GM19351 (cell line): ENCODE measurements around the gene TP53I13.

Experiments used
- ATAC-seq: cut with Tn5 transposase; IDR thresholded peaks from one replicate; pipeline ENCODE4 v1.9.1; 2021; ENCODE audit warnings: mild to moderate bottlenecking, moderate library complexity; ENCODE audit not compliant: unreplicated experiment

TP53I13 gene

GRCh38 chr17:29567304-29567553, 1.3 kb upstream of the TP53I13 start:
- ATAC-seq, result no peak

GRCh38 chr17:29567554-29568330, 759 bp upstream of the TP53I13 start:
- peak; percentile 40 for ATAC-seq

DNA sequence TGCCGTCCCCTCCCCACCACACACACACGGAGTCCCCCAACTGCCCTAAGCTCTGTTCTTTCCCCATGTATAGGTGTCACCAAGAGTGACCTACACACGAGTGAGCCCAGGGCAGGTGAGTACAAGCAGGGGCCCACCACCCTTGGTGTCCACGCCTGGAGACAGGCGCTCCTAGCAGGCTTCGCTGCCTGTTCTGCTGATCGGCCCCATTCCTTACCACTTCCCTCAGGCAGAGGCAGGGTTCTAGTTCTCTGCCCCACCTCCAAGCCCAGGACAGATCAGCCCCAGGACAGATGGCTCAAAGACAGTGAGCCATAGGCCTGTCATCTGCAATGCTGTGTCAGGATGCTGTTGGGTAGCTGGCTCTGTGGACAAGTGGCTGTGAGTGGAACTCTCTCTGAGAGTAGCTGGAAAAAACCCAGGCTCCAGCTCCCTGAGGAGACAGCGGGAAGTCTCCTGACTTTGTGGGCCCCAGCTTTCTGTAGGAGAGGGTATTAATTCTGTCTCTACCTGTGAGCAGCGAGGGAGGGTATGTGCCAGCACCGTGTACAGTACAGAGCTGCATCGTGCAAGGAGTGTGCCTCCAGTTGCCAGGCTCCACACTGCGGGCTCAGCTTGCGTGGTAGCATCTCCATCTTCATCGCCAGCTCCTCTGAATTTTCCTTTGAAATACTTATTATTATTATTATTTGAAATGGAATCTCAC, 897 bp downstream of the TP53I13 start:
- no peak for ATAC-seq

GRCh38 chr17:29570521-29570920, 2.0 kb downstream of the TP53I13 start:
- no peak for ATAC-seq

DNA sequence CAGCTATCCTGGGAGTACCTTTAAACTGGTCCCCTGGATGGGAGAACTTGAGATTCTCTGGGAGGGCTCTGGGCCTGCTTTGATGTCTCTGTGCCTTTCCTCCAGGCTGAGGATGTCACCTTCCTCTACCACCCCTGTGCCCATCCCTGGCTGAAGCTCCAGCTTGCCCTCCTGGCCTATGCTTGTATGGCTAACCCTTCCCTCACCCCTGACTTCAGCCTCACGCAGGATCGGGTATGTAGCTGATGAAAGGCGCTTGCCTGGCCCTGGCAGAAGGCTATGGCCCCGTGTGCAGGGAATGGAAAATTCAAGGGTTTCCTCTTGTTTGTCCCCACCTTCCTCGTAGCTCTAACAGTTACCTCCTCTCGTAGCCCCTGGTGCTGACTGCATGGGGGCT, 3.0 kb downstream of the TP53I13 start:
- no peak for ATAC-seq

- ATAC-seq, result no peak
Measured at GRCh38 chr17:29571883-29572681, 3.6 kb downstream of the TP53I13 start.

GRCh38 chr17:29572691-29573557, 4.4 kb downstream of the TP53I13 start:
- ATAC-seq, result no peak

DNA sequence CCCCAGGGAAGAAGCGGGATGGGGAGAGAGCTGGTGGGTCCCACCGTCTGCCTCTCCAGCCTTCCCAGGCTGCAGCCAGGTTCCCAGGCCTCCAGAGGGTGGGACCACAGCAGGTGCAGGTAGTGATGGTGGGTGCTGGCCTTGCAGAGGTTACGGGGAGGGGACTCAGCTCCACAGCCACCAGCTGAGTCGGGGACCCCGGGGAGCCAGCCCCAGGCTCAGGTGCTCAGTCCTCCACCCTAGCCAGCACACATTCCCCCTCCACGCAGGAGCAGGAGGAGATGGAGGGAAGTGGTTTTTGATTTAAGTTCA, 5.0 kb downstream of the TP53I13 start:
- no peak for ATAC-seq

GRCh38 chr17:29573871-29574731, 5.6 kb downstream of the TP53I13 start:
- no peak for ATAC-seq

- no peak for ATAC-seq
Measured at GRCh38 chr17:29574732-29575510, 6.4 kb downstream of the TP53I13 start.

DNA sequence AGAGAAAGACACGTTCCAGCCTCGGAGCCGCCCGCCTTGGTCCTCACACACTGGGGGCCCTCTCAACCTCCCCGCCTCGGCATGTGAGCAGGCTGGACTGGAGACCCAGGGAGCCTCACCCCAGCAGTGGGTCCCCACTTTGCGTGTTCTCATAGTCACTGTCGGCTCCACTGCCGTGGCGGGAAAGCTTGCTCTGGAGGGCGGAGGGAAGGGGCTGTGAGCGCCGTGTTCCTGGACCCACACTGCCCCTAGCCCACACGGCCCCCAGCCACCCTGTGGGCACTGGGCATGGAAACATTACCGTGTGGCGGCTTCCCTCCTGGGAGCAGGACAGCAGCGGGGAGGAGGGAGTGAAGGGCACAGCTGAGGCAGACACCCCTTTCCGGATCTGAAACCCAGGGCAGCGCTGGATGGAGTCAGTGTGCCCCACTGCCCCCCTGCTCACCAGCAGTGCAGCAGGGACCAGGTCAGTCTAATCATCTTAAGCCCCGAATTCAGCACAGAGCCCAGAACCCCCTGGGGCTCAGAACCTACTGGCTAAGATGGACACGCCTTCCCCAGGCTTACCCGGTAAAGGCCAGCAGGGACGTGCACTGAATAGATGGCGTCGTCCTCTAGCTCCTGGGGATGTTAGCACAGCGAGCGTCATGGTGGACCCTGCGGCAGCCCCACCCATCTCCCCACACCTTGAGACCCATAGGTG, 7.2 kb downstream of the TP53I13 start:
- no peak for ATAC-seq

- ATAC-seq, result no peak
Measured at GRCh38 chr17:29576214-29577000, 7.9 kb downstream of the TP53I13 start.

GRCh38 chr17:29577001-29577370, 8.5 kb downstream of the TP53I13 start:
- ATAC-seq, result no peak

DNA sequence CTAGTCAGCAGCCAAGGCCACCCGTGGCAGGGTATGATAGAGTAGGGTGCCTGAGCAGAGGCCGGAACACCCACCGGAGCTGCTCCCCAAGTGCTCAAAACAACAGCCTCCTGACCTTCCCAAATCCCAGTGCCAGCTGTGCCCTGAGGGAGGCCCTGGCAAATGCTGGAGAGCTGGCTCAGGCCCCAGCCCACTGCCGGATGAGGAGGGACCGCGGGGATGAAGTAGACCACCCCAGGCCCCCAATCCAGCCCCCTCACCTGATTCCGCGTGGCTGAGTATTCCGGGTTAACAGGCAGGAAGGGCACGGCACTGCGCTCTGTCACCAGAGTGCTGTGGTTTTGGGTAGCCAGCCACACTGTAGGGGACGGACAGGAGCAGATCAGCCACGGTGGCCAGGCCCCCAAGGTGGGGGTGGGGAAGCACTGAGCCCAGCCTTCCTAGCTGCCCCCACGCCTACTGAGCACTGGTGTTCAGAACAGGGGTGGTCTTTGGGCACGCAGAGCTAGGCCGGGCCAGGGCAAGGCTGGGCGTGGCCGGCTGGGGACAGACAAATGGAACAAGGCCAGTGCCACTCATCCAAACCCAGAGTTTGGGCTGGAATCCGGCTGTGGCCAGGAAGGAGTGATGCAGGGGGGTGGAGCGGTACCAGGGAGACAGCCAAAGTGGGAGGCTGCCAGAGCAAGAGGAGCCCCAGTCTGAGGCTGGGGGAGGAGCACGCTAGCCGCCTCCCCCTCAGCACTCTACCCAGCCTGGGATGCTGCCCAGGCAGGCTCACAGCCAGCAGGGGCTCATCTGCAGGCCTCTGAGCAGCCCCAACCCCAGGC, 9.1 kb downstream of the TP53I13 start:
- no peak for ATAC-seq

DNA sequence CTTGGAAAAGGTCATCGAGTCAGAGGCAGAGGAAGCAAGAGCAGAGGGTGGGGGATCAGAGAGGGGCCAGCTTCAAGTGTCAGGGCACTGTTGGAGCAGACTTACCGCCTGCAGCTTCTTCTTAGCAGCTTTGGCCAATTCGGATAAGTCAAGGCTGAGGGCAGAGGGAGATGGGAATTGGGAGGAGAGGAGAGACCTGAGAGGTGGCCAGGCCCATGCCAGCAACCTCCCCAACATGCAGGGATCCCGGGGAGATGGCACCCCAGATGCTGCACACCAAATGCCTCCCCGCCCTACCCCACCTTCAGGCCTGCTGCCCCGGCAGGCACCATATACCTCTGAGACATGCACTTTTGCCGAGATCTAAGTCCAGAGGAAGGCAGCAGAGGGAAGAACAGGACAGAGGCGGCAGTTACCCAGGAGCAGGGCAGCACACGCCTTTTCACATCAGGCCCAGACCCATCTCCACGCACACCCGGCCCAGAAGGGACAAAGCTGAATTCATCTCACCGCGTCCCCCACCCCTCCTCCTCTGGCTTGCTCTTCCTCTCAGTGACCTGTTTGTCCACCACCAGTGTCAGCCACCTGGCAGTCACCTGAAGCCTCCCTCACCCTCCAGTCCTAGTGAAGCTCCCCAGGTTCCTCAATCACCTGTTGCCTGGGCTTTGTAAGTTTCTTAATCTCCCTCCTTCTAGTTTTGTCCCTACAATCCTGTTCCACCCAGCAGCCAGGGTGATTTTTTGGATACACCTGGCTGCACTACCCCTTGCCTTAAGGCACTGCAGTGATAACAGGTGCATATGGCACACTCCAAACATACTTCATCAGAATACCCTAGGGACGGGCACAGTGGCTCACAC, 10.4 kb downstream of the TP53I13 start:
- no peak for ATAC-seq
